GM12875 (cell line): ENCODE measurements around the gene ZC3HAV1.
A peak's percentile ranks its signal among the peaks of the same experiment; 100 is the strongest.
"Not testable (repeated sequence)": the region's sequence is repeated elsewhere in the genome, so short reads cannot be mapped to it uniquely, and the experiment has no call there.

Experiments
- H3K4me3 ChIP-seq: one replicate; pipeline ENCODE4 v1.5.1; 2011; ENCODE audit warnings: low read depth, low read length, control low read depth
- CTCF ChIP-seq: IDR thresholded peaks from 2 replicates; pipeline ENCODE4 v1.5.1; 2011; ENCODE audit warnings: low read depth, mild to moderate bottlenecking, control low read depth, inconsistent platforms, low read length, moderate library complexity, borderline replicate concordance; ENCODE audit not compliant: insufficient read depth

ZC3HAV1 gene

DNA sequence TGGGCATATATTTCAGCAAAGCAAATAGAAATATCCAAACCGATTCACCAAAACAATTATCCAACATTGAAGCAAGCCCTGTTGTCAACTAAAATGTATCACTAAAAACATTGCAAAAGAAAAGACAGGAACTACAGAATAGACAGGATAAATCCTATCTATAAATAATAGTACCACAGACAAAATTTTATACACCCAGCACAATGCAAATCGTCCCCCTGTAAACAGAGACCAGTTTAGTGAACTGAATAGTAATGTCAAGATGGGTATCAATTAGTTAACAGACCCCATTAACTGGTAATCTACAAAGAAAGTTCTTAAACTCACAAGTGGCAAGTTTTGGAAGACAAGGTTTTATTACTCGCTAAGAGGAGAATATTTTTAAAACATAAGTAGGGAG, 4.0 kb downstream of the ZC3HAV1 start:
- no peak for TF ChIP-seq CTCF
- H3K4me3 ChIP-seq, result peak overlapping the region; percentile 15

DNA sequence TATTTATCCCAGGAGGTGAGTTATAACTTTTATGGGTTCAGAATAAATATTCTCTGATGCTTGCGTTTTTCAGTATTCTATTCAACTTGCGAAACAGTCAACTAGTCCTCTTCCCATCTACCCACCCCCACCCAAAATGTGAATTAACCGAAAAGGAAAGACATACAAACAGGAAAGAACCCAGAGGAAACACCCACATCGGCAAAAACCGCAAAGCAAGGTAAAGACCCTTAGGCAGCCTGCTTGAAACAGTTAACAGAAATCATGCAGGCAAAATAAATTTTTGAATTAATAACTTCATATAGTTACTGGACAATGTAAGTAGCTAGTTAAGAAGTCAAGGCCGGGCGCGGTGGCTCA, 5.4 kb downstream of the ZC3HAV1 start:
- no peak for TF ChIP-seq CTCF
- H3K4me3 ChIP-seq, result peak overlapping the region; percentile 44

DNA sequence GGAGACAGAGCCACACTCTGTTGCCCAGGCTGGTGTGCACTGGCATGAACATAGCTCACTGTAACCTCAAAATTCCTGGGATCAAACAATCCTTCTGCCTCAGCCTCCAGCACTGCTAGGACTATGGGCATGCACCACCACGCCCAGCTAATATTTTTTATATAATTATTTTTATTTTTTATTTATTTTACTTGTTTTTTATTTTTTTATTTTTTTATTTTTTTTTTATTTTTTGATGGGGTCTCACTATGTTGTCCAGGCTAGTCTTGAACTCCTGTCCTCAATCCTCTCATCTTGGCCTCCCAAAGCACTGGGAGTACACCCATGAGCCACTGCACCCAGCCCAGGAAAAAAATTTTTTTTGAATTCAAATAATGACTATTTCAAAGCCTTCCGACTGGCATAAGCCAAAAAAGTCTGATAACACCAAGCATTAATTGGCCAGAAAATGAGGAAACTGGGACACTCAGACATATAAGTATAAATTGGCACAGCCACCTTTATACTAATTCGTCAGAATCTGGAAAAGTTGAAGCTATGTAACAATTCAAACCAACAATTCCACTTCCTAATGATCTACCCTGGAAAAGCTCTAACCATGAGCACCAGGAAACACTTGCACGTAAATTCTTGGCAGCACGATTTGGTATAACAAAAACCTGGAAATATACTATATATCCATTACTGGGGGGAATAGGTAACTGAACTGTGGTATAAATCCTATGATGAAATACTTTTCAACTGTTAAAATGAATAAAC, 6.3 kb downstream of the ZC3HAV1 start:
- H3K4me3 ChIP-seq, result no peak overlapping the region
- TF ChIP-seq CTCF, result no peak

GRCh38 chr7:139101637-139102158, 7.8 kb downstream of the ZC3HAV1 start:
- H3K4me3 ChIP-seq, result not testable (repeated sequence)

DNA sequence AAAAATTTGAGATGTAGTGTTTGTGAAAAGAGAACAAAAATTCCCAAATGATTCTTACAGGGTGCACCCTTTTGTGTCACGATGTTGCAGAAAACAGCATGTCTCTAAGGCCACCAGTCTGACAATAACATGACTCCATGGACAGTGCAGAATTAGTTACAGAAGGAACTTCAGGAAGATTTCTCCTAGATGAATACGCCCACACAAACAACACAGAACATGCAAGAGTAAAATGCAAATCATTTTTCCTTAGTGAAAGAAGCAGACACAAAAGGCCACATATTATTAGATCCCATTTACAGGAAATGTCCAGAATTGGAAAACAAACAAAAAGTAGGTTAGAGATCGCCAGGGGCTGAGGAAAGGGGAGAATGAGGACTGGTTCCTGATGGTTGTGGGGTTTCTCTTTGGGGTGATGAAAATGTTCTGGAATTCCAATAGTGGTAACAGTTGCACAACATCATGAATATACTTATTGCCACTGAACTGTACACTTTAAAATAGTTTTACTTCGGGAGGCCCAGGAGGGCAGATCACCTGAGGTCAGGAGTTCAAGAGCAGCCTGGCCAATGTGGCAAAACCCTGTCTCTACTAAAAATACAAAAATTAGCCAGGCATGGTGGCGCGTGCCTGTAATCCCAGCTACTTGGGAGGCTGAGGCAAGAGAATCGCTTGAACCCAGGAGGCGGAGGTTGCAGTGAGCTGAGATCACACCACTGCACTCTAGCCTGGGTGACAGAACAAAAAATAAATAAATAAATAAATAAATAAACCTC, 10.2 kb downstream of the ZC3HAV1 start:
- no peak overlapping the region for H3K4me3 ChIP-seq

DNA sequence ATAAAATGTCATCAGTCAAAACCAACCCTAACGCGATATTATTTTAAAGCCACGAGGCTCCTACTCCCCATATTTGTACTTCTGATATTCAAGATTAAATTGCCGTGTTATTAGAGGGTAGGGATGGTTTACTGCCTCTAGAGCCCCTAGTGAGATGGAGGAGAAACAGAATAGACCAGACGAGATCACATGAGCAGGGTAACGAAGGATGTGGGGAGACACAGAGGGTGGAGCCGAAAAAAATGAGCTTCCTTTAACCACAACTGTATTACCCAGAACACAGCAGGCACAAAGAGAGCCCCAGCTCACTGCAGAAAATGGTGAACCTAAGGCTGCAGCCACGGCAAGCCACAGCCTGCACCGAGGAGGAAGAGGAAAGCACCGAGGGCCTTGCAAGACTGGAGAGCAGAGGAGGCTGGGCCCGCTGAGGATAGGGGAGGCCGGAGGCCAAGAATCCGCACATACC, 14.3 kb downstream of the ZC3HAV1 start:
- TF ChIP-seq CTCF, result no peak
- H3K4me3 ChIP-seq, result no peak overlapping the region

More for the DNA sequence above, 10.2 kb downstream of the ZC3HAV1 start:
- no peak for TF ChIP-seq CTCF

- no peak for TF ChIP-seq CTCF
- H3K4me3 ChIP-seq, result no peak overlapping the region
Measured at GRCh38 chr7:139094596-139094995, 14.9 kb downstream of the ZC3HAV1 start.
